ENCODE measurements around the gene BLVRA. TPM values are rescaled to one million over a fixed set of nuclear protein-coding genes. Genes with fewer than 3 reads are reported as not detected.

Gene BLVRA
- total RNA-seq, 1 experiment from 2014 or later, result 29.8 TPM

- peak; percentile 67 for TF ChIP-seq CTCF (IDR thresholded peaks at IDR 0.05; ENCODE audit: unreplicated experiment)
- Mint-ChIP-seq H3K36me3 (ENCODE audit: insufficient read depth, unreplicated experiment) (no peaks in the 10 kb centered on the region), H3K27me3 (ENCODE audit: unreplicated experiment) (no peaks in the 10 kb centered on the region), H3K4me1 (ENCODE audit: low read depth, unreplicated experiment) (peaks cover 18% of the 10 kb centered on the region), H3K27ac (ENCODE audit: unreplicated experiment) (no peak overlapping the region), H3K9me3 (ENCODE audit: low read depth, unreplicated experiment) (peaks cover 3% of the 10 kb centered on the region), H3K4me3 (ENCODE audit: low read depth, unreplicated experiment) (no peak overlapping the region)
- no TSS peak for BruUV-seq (replicated peaks)
- intact Hi-C loops (cut with micrococcal nuclease; ENCODE audit: unreplicated experiment), result loop anchor here (1.0 to 10.0 kb wide), 3 partner anchors 139 to 780 kb away; no protein-coding TSS in a partner anchor
- CTCF ChIA-PET, result interaction anchor here (0.5 to 3.8 kb wide), 3 partner anchors 21 to 433 kb away, joined by 3 to 27 read pairs (median 5); partner anchors contain the start of gene STK17A
- DNase-seq, result peak; percentile 28
Observed at GRCh38 chr7:43721193-43721806, 37.2 kb upstream of the BLVRA start.

GRCh38 chr7:43723007-43723341 lies 35.5 kb upstream of the BLVRA start:
- Mint-ChIP-seq H3K27me3 (ENCODE audit: unreplicated experiment) (no peaks in the 10 kb centered on the region), H3K9me3 (ENCODE audit: low read depth, unreplicated experiment) (no peaks in the 10 kb centered on the region), H3K4me3 (ENCODE audit: low read depth, unreplicated experiment) (no peak overlapping the region), H3K4me1 (ENCODE audit: low read depth, unreplicated experiment) (peaks cover 35% of the 10 kb centered on the region), H3K27ac (ENCODE audit: unreplicated experiment) (no peak overlapping the region), H3K36me3 (ENCODE audit: insufficient read depth, unreplicated experiment) (peaks cover 2% of the 10 kb centered on the region)
- intact Hi-C loops (cut with micrococcal nuclease; ENCODE audit: unreplicated experiment), result loop anchor here (10.0 kb wide), 1 partner anchor 458 kb away; no protein-coding TSS in a partner anchor
- no peak for DNase-seq
- no TSS peak for BruUV-seq (replicated peaks)
- CTCF ChIA-PET, result interaction anchor here (0.6 to 3.8 kb wide), 2 partner anchors 140 to 701 kb away, joined by 3 to 27 read pairs; partner anchors contain the start of gene STK17A
- TF ChIP-seq CTCF (IDR thresholded peaks at IDR 0.05; ENCODE audit: unreplicated experiment), result no peak

GRCh38 chr7:43725251-43725650 lies 33.2 kb upstream of the BLVRA start:
- no peak for TF ChIP-seq CTCF (IDR thresholded peaks at IDR 0.05; ENCODE audit: unreplicated experiment)
- H3K4me1 Mint-ChIP-seq (ENCODE audit: low read depth, unreplicated experiment), result peaks cover 41% of the 10 kb centered on the region
- no peak overlapping the region for H3K4me3 Mint-ChIP-seq (ENCODE audit: low read depth, unreplicated experiment)
- no peaks in the 10 kb centered on the region for H3K9me3 Mint-ChIP-seq (ENCODE audit: low read depth, unreplicated experiment)
- CTCF ChIA-PET, result no interaction called here
- no peak for DNase-seq
- intact Hi-C loops (cut with micrococcal nuclease; ENCODE audit: unreplicated experiment), result loop anchor here (5.0 to 10.0 kb wide), 2 partner anchors 37 to 460 kb away; no protein-coding TSS in a partner anchor
- H3K36me3 Mint-ChIP-seq (ENCODE audit: insufficient read depth, unreplicated experiment), result peaks cover 25% of the 10 kb centered on the region
- no peak overlapping the region for H3K27ac Mint-ChIP-seq (ENCODE audit: unreplicated experiment)
- H3K27me3 Mint-ChIP-seq (ENCODE audit: unreplicated experiment), result no peaks in the 10 kb centered on the region
- no TSS peak for BruUV-seq (replicated peaks)

- H3K4me3 Mint-ChIP-seq (ENCODE audit: low read depth, unreplicated experiment), result no peak overlapping the region
- TF ChIP-seq CTCF (IDR thresholded peaks at IDR 0.05; ENCODE audit: unreplicated experiment), result no peak
- H3K9me3 Mint-ChIP-seq (ENCODE audit: low read depth, unreplicated experiment), result no peaks in the 10 kb centered on the region
- peaks cover 36% of the 10 kb centered on the region for H3K4me1 Mint-ChIP-seq (ENCODE audit: low read depth, unreplicated experiment)
- H3K27me3 Mint-ChIP-seq (ENCODE audit: unreplicated experiment), result no peaks in the 10 kb centered on the region
- no peak for DNase-seq
- H3K36me3 Mint-ChIP-seq (ENCODE audit: insufficient read depth, unreplicated experiment), result peaks cover 27% of the 10 kb centered on the region
- no peak overlapping the region for H3K27ac Mint-ChIP-seq (ENCODE audit: unreplicated experiment)
- CTCF ChIA-PET, result no interaction called here
- intact Hi-C loops (cut with micrococcal nuclease; ENCODE audit: unreplicated experiment), result loop anchor here (5.0 to 10.0 kb wide), 2 partner anchors 36 to 462 kb away; no protein-coding TSS in a partner anchor
- no TSS peak for BruUV-seq (replicated peaks)
Observed at GRCh38 chr7:43726466-43726865, 32.0 kb upstream of the BLVRA start.
